K562 (cell line): ENCODE results near the gene TMEM128. TPM values are rescaled to one million over a fixed set of nuclear protein-coding genes. Genes with fewer than 3 reads are reported as not detected.

Source experiments
- FOSL1 ChIP-seq: fragments of 200-800 bp; sonication (Bioruptor generic); conservative IDR thresholded peaks from 2 replicates; pipeline ENCODE4 v1.6.1; 2016; ENCODE audit warnings: missing genetic modification characterization, missing compliant biosample characterization
- JUN ChIP-seq, 2 experiments: sonication (generic) in 1 of 2; formaldehyde crosslinking in 1 of 2; IDR thresholded peaks; 2 replicates each; pipeline versions ENCODE4 v1.6.1 to v1.8.0; 2012 to 2022; ENCODE audit warnings: borderline replicate concordance in 2 of 2, mild to moderate bottlenecking in 2 of 2, improper control_type of control experiment in 1 of 2, low read depth in 1 of 2, low read length in 1 of 2, missing genetic modification reagents in 1 of 2
- KAT8 ChIP-seq: fragments of 450-650 bp; IDR thresholded peaks from 2 replicates; pipeline ENCODE4 v1.6.1; 2016; ENCODE audit warnings: low read depth, mild to moderate bottlenecking
- MGA ChIP-seq: fragments of 450-650 bp; IDR thresholded peaks from 2 replicates; pipeline ENCODE4 v1.6.1; 2016; ENCODE audit warnings: mild to moderate bottlenecking, moderate library complexity
- RCOR1 ChIP-seq, 2 experiments: IDR thresholded peaks; 2 replicates each; pipeline ENCODE4 v1.6.1; 2012; ENCODE audit warnings: low read depth in 2 of 2, low read length in 2 of 2, borderline replicate concordance in 1 of 2, improper control_type of control experiment in 1 of 2
- TAF1 ChIP-seq: IDR thresholded peaks from 2 replicates; pipeline ENCODE4 v1.6.1; 2011; ENCODE audit warnings: mild to moderate bottlenecking, low read length, moderate library complexity; ENCODE audit not compliant: insufficient read depth, control insufficient read depth, severe bottlenecking; ENCODE audit errors: extremely low read depth
- ZNF639 ChIP-seq, 2 experiments: fragments of 200-800 bp in 1 of 2; sonication (Bioruptor generic) in 1 of 2; sonication (generic) in 1 of 2; formaldehyde crosslinking in 1 of 2; IDR thresholded peaks in 1 of 2; conservative IDR thresholded peaks in 1 of 2; 2 replicates each; pipeline versions ENCODE4 v1.5.0 to v1.6.1; 2016 to 2020; ENCODE audit warnings: missing compliant biosample characterization in 1 of 2, missing genetic modification characterization in 1 of 2, missing genetic modification reagents in 1 of 2
- polyA plus RNA-seq, 8 experiments: library from polyadenylated mRNA; depleted of rRNA in 4 of 8; stranded (reverse) in 5 of 8; unstranded in 3 of 8; fragments of >200 nt; fragmentation: Nextera tagmentation in 2 of 8; fragmentation: Illumina TruSeq in 1 of 8; extraction: Ambion mirVana in 2 of 8; extraction: Trizol in 1 of 8; gene quantifications; 2 replicates each; pipeline versions ENCODE4 v1.2.1 to v1.2.3, GENCODE V29; 2011 to 2014; ENCODE audit warnings: inconsistent platforms in 1 of 8, missing spikeins in 1 of 8
- total RNA-seq, 7 experiments: library from RNA; depleted of rRNA in 6 of 7; stranded (reverse); fragments of >200 nt in 6 of 7; fragmentation: Illumina TruSeq in 2 of 7; extraction: Trizol in 2 of 7; gene quantifications; 2 replicates each; pipeline versions ENCODE4 v1.2.1 to v1.2.3, GENCODE V29; 2011 to 2021; ENCODE audit warnings: low replicate concordance in 1 of 7
- TF ChIP-seq, protein P1 (sequence below): fragments of 250-450 bp; sonication (Bioruptor Pico); IDR thresholded peaks from 2 replicates; pipeline ENCODE4 v1.4.0; 2020; ENCODE audit warnings: mild to moderate bottlenecking, moderate library complexity, borderline replicate concordance
- TF ChIP-seq, protein P2 (sequence below): sonication (generic); formaldehyde crosslinking; IDR thresholded peaks from 2 replicates; pipeline ENCODE4 v1.8.0; 2022; ENCODE audit warnings: mild to moderate bottlenecking, low read depth, missing genetic modification reagents

The TMEM128 gene
- total and polyA plus RNA-seq, 9 of the 15 experiments (the other 6 are each of a cell fraction or from before 2014, with no cell fraction given): 9.1 to 40.0 (median 14.3) TPM

DNA sequence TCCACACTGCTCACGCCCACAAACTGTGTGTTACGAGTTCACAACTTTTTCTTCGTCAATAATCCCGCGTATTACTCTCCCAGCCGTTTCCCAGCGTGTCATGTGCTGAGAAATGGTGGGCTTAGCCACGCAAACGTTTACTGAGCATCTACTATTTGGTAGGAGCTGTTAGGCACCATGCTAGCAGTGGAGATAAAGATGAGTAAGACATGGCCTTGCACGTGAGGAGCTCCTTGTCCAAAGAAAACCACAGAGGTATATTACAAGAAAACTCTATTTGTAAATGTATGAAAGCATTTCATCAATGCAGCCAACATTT, 821 bp upstream of the TMEM128 start (continued):
- TF ChIP-seq, protein P1, sequence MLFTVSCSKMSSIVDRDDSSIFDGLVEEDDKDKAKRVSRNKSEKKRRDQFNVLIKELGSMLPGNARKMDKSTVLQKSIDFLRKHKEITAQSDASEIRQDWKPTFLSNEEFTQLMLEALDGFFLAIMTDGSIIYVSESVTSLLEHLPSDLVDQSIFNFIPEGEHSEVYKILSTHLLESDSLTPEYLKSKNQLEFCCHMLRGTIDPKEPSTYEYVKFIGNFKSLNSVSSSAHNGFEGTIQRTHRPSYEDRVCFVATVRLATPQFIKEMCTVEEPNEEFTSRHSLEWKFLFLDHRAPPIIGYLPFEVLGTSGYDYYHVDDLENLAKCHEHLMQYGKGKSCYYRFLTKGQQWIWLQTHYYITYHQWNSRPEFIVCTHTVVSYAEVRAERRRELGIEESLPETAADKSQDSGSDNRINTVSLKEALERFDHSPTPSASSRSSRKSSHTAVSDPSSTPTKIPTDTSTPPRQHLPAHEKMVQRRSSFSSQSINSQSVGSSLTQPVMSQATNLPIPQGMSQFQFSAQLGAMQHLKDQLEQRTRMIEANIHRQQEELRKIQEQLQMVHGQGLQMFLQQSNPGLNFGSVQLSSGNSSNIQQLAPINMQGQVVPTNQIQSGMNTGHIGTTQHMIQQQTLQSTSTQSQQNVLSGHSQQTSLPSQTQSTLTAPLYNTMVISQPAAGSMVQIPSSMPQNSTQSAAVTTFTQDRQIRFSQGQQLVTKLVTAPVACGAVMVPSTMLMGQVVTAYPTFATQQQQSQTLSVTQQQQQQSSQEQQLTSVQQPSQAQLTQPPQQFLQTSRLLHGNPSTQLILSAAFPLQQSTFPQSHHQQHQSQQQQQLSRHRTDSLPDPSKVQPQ (CRISPR knock-in tag): no peak
- TF ChIP-seq TAF1 (no peak), KAT8 (no peak), FOSL1 (tag) (peak; percentile 12; the same call in 1 of the 2 replicates), MGA (peak; percentile 33; the same call in 1 of the 2 replicates), JUN (IDR thresholded peaks at IDR 0.05; ENCODE audit: borderline replicate concordance, low read depth, low read length) (peak; percentile 8; the same call in 1 of the 2 replicates), JUN (CRISPR knock-in tag; IDR thresholded peaks at IDR 0.05; ENCODE audit: borderline replicate concordance) (no peak), RCOR1 (IDR thresholded peaks at IDR 0.05; ENCODE audit: borderline replicate concordance in 1 of 2, low read depth in 2 of 2, low read length in 2 of 2) (no peak), ZNF639 (CRISPR knock-in tag; conservative IDR thresholded peaks at IDR 0.05 in 1 of 2, IDR thresholded peaks at IDR 0.05 in 1 of 2) (no peak)
- TF ChIP-seq, protein P2, sequence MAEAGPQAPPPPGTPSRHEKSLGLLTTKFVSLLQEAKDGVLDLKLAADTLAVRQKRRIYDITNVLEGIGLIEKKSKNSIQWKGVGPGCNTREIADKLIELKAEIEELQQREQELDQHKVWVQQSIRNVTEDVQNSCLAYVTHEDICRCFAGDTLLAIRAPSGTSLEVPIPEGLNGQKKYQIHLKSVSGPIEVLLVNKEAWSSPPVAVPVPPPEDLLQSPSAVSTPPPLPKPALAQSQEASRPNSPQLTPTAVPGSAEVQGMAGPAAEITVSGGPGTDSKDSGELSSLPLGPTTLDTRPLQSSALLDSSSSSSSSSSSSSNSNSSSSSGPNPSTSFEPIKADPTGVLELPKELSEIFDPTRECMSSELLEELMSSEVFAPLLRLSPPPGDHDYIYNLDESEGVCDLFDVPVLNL: no peak
